ENCODE data around the gene PRCP.

PRCP gene

GRCh38 chr11:82873919-82874333, 26.3 kb downstream of the PRCP start:
- no peak for DNase-seq

GRCh38 chr11:82872377-82873150, 27.7 kb downstream of the PRCP start:
- no peak overlapping the region for H3K27ac ChIP-seq
- H3K36me3 ChIP-seq (replicated peaks), result no peaks in the 10 kb centered on the region
- no peaks in the 10 kb centered on the region for H3K27me3 ChIP-seq (replicated peaks)
- no peak for DNase-seq
- TF ChIP-seq CTCF (IDR thresholded peaks at IDR 0.05; ENCODE audit: low read depth, low read length, missing control alignments), result no peak
- in situ Hi-C loops (cut with HindIII; ENCODE audit: low pct_ligation_motif_present, low sequenced_read_pairs), result no loop called here
- no peak overlapping the region for H3K4me3 ChIP-seq (ENCODE audit: low read depth, low read length)

More at GRCh38 chr11:82873919-82874333, 26.3 kb downstream of the PRCP start:
- in situ Hi-C loops (cut with HindIII; ENCODE audit: low pct_ligation_motif_present, low sequenced_read_pairs), result no loop called here
- Histone ChIP-seq H3K27ac (no peak overlapping the region), H3K36me3 (replicated peaks) (no peaks in the 10 kb centered on the region), H3K4me3 (ENCODE audit: low read depth, low read length) (no peak overlapping the region), H3K27me3 (replicated peaks) (no peaks in the 10 kb centered on the region)
- no peak for TF ChIP-seq CTCF (IDR thresholded peaks at IDR 0.05; ENCODE audit: low read depth, low read length, missing control alignments)

GRCh38 chr11:82871646-82872045, 28.6 kb downstream of the PRCP start:
- H3K27ac ChIP-seq, result no peak overlapping the region

GRCh38 chr11:82869657-82870056, 30.6 kb downstream of the PRCP start:
- Histone ChIP-seq H3K36me3 (replicated peaks) (no peaks in the 10 kb centered on the region), H3K27ac (no peak overlapping the region), H3K27me3 (replicated peaks) (no peaks in the 10 kb centered on the region), H3K4me3 (ENCODE audit: low read depth, low read length) (no peak overlapping the region)
- TF ChIP-seq CTCF (IDR thresholded peaks at IDR 0.05; ENCODE audit: low read depth, low read length, missing control alignments), result no peak
- no peak for DNase-seq
- in situ Hi-C loops (cut with HindIII; ENCODE audit: low pct_ligation_motif_present, low sequenced_read_pairs), result no loop called here

More at GRCh38 chr11:82871646-82872045, 28.6 kb downstream of the PRCP start:
- in situ Hi-C loops (cut with HindIII; ENCODE audit: low pct_ligation_motif_present, low sequenced_read_pairs), result no loop called here
- no peak for DNase-seq
- no peaks in the 10 kb centered on the region for H3K36me3 ChIP-seq (replicated peaks)
- no peak for TF ChIP-seq CTCF (IDR thresholded peaks at IDR 0.05; ENCODE audit: low read depth, low read length, missing control alignments)
- H3K4me3 ChIP-seq (ENCODE audit: low read depth, low read length), result no peak overlapping the region
- no peaks in the 10 kb centered on the region for H3K27me3 ChIP-seq (replicated peaks)

GRCh38 chr11:82867495-82868082, 32.6 kb downstream of the PRCP start:
- in situ Hi-C loops (cut with HindIII; ENCODE audit: low pct_ligation_motif_present, low sequenced_read_pairs), result no loop called here
- DNase-seq, result peak; percentile 86
- peak; percentile 66 for TF ChIP-seq CTCF (IDR thresholded peaks at IDR 0.05; ENCODE audit: low read depth, low read length, missing control alignments)
- Histone ChIP-seq H3K36me3 (replicated peaks) (no peaks in the 10 kb centered on the region), H3K27me3 (replicated peaks) (no peaks in the 10 kb centered on the region), H3K4me3 (ENCODE audit: low read depth, low read length) (peak overlapping the region; percentile 38), H3K27ac (no peak overlapping the region)

All from brain microvascular endothelial cell (primary cell).